Stimulated activated naive CD8-positive, alpha-beta T cell treated with anti-CD3 and anti-CD28 coated beads, Interleukin-15, Interleukin-2, amounts not matched to agents 100 U/mL and 50 U/mL, for 24 hours (primary cell): ENCODE data around the gene CHST14.

Source experiments
- ATAC-seq: fragments of 150-1000 bp; cut with Tn5 transposase; one replicate; pipeline ENCODE4 v1.10.0; 2021
- DNase-seq: peaks from one replicate; pipeline ENCODE4 v3.0.0; 2021

CHST14 gene

DNA sequence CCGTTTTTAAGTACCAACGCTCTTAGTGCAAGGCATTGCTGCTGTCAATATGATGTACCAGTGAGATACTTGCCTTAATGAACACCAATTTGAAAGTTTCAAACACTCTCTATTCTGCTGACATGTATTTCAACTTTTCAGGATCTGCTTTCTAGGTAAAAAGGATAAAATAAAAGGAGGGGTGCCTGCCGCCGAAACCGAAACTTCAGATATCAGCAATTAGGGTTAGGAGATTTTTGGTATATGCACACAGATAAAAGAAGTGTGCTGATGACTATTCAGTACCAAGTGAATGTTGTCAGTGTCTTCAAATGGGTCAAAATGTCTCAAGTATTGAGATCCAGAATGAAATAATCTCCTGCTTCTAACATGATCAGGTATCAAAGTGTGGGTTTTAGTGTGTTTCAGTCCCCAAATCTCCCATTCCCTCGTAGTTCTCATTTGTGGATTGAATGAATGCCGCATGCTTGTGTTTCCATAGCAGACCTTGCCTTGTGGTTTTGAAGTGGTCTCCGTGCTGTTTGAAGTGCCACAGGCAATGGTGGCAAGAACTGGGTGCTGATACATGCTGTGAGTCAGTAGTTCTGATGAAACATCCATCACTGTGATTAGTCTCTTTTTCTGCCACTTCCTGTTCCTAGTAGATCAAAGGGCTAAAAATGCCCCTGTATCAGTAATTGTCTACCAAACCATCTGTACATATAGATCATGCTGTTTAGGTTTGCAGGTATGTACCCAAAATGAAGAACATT lies 22.5 kb downstream of the CHST14 start:
- DNase-seq (peak; percentile 62), ATAC-seq (peak; percentile 98)

DNA sequence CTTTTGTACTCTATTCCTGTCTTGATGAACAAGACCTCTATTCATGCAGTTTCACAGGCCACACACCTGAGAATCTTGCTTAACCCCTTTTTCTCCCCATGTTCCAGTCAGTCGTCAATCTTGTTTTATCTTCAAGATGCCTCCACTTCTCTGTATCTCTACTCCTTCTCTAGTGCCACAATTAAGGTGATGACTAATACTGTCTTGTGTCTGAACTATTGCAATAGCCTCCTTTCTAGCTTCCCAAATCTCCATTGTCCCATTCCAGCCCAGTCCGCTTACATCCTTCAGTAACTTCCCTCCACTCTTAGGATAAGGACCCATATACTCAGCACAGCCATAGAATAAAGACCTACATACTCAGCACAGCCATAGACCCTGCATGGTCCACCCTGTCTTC lies 24.7 kb downstream of the CHST14 start:
- DNase-seq: no peak
- ATAC-seq: no peak

DNA sequence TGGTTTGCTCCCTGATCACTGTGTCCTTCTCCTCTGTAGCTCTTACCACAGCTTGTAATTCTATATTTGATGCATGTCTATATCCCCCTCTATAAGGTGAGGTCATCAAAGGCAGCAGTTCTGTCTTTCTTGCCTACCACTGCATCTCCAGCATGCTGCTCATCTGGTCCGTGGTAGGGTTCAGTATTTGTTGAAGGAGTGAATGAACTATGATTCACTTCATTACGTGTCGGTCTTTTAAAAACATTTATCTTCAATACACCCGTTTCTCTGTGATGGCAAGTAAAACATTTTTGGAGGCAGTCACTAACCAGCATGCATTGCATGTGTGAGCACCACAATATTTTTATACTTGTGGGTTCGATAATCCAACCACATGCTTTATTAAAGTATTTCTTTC lies 27.6 kb downstream of the CHST14 start:
- ATAC-seq (no peak), DNase-seq (no peak)

DNA sequence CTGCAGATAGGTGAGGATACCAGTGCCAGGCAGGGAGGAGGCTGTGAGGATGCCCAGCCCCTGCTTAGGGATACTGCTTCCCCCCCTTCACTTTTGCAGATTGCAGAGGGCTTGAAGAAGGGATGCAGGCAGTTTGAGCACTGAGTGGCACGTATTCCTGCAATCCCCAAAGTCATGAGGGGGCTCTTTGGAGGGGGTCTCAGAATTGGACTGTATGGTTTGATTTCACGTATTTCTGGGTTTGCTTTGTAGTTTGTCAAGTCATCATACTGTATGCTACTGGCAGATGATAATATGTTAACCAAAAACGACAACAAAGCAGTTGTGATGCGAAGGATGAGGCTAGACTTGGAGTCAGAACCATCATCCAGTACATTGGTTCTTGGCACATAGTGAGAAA lies 28.1 kb downstream of the CHST14 start:
- no peak for ATAC-seq
- no peak for DNase-seq

DNA sequence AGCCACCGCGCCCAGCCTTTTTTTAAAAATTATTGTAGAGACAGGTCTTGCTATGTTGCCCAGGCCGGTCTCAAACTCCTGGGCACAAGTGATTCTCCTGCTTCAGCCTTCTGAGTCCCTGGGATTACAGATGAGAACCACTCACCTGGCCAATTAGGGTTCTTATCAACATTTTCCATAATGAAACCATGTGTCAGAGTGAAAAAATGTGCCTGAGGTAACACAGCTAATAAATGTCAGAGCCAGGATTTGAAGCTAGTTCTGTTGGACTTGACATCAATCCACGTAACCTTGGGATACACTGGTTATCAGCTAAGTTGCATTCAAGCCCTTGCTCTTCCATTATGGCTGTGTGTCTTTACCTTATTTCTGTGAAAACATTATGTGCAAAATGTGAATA lies 29.1 kb downstream of the CHST14 start:
- DNase-seq (no peak), ATAC-seq (no peak)

DNA sequence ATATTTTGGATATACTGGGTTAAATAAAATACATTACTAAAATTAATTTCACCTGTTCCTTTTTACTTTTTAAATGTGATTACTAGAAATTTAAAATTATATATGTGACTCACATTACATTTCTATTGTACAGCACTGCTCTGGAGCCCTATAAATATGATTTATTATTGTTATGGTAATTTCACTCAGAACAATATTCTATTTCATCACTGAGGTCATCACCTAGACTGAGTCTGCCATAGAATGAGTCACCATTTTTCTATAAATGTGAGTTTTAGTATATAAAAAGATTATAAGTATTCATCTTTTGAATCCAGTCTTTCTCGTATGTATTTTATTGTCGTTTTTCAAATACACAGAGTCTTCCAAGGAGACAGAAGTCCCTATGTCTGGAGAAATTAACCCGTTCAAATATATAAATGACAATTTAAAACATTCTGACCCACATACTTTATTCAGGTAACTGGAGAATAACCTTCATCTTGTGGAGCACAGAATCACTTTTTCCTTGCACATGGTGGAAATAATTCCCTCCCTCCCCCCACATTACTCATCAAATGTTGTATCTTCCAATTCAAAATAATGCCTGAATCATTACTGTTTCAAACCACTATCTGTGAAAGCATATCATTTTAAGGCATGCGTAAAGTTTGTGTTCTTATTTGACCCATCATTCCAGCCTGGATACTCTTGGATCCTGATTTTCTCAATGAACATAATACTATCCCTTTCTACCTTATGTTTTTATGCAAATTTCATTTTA lies 30.0 kb downstream of the CHST14 start:
- DNase-seq (no peak), ATAC-seq (peak; percentile 55)

DNA sequence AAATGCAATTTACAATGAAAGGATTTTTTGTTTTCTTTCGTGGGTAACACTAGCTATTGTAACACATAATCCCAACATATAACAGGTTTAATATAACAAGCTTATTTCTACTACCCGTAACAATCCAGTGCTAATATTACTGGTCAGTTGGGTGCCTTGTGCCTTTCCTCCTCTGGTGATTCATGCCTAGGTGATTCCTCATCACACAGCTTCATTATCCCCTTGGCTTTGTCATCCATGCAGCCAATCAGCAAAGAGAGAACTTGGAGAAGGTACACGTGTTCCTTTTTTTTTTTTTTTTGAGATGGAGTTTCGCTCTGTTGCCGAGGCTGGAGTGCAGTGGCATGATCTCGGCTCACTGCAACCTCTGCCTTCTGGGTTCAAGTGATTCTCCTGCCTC lies 30.7 kb downstream of the CHST14 start:
- no peak for DNase-seq
- no peak for ATAC-seq

DNA sequence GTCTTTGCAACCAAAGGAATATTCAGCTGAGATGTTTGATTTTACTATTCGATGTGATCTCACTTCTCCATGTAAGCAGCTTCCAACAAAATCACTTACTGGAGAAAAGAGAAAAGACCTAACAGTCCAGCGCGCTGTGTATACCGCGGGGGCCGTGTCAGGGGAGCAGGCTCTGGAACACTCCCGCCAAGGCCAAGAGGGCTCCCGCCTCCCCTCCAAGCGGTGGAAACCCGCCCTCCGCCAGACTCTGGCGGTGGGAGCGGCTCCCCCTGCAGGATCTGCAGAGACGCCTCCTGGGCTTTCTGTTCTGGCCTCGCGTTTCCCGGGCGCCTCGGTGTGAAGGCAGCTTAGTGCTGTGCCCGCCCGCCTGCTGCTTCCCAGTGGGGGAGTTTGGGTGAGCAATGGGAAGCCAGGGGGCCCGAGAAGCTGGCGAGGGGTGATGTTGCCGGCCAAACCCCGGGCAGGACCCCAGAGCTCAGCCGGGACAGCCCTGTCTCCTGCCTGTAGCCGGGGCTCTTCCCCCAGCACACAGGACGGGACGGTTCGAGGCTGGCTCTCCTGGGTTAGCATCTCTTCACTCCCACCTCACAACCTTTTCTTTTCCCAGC lies 36.3 kb downstream of the CHST14 start:
- ATAC-seq (peak; percentile 92), DNase-seq (peak; percentile 82)

DNA sequence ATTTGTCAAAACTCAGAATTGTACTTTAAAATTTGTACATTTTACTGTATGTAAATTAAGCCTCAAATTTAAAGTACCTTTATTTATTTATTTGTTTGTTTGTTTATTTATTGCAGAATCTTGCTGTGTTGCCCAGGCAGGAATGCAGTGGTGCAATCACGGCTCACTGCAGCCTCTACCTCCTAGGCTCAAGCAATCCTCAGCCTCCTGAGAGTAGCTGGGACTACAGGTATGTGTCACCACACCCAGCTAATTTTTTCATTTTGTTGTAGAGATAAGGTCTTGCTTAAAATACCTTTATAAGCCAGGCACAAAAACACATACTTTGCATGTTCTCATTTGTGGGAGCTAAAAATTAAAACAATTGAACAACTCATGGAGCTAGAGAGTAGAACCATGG lies 37.4 kb downstream of the CHST14 start:
- DNase-seq (no peak), ATAC-seq (no peak)

DNA sequence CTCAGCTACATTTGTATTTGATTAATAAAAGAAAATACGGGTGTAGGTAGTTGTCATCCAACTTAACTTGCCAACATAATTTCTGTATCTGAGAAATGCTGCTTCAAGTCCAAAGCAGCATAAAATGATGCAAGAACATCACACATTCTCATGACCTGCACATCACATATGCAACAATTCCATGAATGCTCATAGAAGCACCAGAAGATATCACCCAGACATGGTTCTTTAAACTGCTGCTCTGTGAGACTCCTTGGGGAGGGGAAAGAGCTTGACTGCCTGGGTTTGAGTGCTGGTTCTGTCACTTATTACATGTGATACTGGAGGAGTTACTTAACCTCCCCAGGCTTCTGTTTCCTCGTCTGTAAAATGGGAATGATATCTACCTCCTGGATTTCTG lies 39.4 kb downstream of the CHST14 start:
- no peak for DNase-seq
- no peak for ATAC-seq

DNA sequence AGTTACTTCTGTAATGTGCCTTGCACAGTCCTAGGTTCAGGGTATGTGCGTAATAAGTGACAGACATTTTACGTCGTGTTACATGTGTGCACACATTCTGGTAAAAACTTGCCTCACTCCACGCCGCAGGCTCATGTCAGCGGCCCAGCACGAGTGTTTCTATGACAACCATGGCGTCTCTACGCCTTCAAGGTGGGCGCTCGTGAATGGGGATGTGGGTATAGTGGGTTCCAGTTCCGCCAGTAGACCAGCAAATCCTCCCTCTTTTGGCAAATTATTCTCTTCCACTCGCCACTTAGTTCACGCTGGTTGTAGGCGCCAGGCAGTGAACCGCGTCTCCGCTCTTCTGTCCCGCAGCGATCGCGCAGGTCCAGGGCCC lies 40.3 kb downstream of the CHST14 start:
- peak; percentile 15 for ATAC-seq
- DNase-seq: peak; percentile 29

DNA sequence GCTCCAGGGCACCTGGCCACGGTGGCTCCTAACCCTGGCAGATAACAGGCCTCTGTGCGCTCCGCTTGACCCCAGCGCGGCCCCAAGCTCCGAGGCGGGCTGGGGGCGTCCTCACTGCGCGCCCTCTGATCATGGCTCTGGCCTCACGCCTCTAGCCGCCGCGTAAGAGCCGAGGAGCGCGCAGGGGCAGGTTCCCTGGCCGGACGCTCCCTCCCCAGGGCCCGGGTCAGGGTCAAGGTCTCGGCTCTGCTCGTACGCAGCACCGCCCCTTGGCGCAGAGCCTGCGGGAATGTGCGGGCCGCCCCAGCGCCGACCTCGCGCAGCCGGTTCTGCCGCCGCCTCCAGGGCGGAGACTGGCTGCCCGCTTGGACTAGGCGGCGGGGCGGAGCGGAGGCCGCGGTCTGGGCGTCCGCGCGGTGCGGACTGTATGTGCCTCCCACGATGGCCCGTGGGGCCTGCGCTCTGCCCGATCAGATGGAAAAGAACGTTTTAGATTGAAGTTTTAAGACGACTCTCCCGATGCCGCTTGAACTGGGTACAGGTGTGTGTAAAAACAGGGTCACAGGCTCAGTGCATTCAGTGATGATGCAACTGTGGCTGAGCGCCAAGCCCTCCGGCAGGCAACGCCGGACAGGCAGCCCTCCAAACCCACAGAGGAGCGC lies 40.8 kb downstream of the CHST14 start:
- peak; percentile 32 for DNase-seq
- peak; percentile 42 for ATAC-seq

DNA sequence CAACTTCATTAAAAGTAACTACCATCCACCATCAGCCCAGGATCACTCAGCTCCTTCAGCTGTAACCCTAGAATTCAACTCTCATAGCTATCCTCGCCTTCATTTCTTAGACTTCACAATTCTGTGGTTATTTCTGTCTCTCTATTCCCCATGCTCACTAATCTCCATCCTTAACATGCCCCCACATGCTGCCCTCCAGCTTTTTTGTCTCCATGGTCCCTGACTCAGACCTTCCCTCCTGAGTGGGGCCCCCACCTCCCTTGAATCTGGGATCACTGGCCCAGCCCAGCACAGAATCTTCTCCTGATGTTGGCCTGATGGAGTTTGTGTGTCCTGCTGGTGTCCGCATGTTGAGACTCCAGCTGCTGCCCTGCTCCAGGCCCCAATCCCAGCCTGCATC lies 41.7 kb downstream of the CHST14 start:
- ATAC-seq: no peak
- DNase-seq: no peak

DNA sequence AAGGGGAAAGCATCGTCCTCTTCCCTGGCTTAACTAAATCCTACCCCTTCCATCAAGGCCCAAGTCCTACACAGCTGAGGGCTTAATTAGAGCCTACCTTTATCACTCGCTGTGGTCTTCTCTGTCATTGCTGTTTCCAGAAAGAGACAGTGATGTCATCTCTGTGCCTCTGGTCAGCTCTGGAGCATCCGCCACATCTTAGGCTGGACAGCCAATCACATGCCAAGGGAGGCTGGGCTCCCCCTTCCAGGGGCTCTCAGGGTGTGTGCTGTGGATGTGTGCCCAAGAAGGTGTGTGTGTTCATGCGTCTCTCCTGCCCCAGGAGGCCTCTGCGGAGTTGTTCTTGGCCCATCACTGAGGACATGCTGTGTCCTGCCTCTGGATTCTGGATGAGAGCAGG lies 42.8 kb downstream of the CHST14 start:
- DNase-seq: no peak
- ATAC-seq: no peak

DNA sequence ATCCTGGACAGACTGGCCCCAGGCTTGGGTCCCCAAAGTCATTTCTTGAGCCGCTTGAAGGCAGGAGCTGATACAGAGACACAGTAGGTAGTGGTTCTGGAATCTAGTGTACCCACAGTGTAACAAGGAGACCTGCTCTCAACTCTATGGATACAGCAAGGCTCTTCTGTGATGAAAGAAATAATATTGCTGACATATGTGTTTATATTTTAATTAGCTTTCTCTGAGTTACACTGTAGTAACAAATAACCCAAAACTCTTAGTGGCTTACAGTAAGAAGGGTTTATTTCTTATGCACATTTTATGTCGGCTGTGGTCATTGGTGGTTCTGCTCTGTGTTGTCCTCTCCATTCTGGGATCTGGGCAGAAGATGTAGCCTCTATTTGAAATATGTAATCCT lies 45.5 kb downstream of the CHST14 start:
- ATAC-seq: no peak
- DNase-seq: no peak
